Stimulated activated CD8-positive, alpha-beta memory T cell treated with anti-CD3 and anti-CD28 coated beads, Interleukin-4, amount 100 ng/mL, for 1 hour (primary cell): ENCODE results near the gene REXO5.
"Not testable (repeated sequence)": the region's sequence is repeated elsewhere in the genome, so short reads cannot be mapped to it uniquely, and the experiment has no call there.

Source experiments
- DNase-seq, 2 donors: peaks; one replicate each; pipeline ENCODE4 v3.0.0-alpha.2; 2020; ENCODE audit warnings: low read depth in 2 of 2, low spot score in 1 of 2

REXO5 gene

DNA sequence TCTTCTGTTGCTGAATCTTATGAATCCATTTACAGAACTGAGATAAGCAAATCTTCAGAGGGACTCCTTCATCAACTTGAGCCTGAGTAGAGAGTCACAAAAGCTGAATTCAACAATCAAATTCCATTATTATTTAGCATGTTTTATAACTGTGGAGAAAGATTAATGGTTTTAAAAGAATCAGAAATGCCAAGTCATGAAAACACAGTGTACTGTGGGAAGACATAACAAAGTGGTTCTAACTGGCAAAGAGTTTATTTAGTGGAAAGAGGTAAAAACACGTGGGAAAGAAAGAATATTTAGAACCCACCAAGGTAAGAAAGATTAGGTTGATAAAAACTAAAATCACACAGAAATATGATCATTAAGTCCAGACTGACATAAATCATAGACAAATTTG lies 5.0 kb upstream of the REXO5 start:
- DNase-seq, result no peak

DNA sequence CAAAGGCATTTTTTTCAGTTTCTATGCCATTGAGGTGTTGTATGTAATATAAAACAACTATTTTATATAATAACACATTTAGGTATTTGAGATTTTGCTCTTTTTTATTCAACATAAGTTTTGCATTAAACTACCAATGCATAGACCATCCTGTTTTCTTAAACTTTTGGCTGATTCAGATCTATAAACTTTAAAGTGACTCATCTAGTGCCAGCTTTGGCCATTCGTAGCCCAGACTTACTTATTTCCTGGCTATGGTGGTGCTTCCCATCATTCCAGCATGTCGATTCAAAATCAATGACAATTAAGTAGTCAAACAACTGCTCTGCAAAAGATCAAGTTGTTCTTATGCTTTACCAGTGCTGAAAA lies 3.2 kb upstream of the REXO5 start:
- DNase-seq, result no peak

DNA sequence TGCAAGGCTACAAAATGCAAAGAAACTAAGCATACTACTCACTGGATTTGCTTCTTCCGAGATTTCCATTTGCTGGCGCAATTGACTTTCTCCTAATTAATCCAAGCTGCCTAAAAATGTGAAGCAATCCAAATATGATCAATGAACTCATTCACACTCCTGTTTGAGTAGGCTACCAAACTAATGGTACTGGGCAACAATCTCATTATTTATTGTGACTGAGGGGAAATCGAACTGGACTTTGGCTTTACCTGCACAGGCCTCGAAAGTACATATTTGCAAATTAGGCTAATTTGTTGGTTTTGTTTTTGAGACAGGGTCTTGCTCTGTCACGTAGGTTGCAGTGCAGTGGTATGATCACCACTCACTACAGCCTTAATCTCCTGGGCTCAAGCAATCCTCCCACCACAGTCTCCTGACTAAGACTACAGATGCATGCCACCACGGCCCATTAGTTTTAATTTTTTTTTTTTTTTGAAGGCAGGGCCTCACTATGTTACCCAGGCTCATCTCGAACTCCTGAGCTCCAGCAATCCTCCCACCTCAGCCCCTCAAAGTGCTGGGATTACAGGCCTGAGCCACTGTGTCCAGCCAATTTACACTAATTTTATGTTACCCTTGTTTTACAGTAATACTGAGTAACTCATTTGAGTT lies 2.6 kb upstream of the REXO5 start:
- no peak for DNase-seq

DNA sequence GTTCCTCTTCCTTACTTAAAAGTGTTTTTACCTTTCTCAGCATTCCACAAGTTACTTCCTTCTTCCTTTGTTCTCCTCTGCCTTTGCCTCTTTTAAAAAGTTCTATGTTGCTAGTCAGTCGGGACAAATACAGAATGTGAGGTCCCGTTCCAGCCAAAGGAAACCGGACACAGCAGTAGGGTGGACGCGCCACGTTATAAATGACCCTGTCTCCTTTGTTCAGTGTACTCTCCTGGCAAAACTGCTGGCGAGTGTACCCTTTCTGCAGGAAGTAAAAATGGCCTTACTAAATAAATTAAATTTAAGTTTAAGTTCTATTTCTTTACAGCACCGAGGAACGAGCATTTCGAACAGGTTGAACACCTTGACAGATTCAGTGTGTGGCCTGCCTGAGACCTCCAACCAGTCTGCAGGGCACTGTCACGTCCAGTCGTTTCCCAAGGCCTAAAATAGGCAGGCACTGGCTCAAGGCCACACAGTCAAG lies 601 bp upstream of the REXO5 start:
- not testable (repeated sequence) for DNase-seq

DNA sequence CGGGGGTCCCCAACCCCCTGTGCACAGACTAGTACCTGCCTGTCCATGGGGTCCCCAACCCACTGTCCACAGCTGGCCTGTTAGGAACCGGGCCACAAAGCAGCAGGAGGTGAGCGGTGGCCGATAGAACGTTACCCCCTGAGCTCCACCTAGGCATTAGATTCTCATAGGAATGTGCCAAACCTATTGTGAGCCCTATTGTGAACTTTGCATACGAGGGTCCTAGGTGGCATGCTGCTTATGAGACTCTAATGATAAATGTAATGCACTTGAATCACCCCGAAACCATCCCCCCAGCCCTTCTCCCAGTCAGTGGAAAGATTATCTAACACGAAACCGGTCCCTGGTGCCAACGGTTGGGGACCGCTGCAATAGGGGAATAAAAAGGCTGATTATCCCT lies 1.5 kb downstream of the REXO5 start:
- DNase-seq, result no peak

DNA sequence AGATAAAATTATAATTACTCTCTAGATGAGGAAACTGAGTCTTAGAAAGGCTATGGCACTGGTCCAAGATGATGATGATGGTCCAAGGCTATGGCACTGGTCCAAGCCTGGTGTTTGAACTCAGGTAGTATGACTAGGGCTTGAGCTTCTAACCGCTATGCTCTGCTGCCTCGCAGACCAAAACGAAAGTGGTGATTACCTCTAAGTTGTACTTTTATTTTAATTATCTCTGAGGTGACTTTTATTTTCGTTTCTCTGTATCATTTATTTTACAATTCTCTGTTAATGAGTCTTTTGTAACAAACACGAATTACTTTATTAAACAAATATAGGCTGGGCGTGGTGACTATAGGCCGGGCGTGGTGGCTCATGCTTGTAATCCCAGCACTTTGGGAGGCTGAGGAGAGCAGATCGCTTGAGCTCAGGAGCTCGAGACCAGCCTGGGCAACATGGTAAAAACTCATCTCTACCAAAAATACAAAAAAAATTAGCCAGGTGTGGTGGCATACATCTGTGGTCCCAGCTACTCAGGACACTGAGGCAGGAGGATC lies 5.6 kb downstream of the REXO5 start:
- DNase-seq, result no peak

DNA sequence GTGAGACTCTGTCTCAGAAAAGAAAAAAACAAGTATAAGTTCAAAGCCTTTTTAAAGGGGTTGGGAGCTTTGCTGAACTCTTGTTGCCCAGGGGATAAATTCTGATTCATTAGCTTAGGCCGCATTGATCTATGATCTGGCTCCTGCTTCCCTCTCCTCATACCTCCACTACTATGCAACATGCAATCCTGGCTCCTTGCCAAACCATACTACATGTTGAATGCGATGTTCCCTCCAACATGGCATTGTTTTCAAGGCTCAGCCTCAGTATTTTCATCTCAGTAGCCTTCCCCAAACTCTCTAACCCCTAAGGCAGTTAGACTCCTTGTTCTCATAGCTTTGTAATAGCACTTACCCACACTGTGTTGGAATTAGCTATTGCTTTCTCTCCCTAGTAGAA lies 6.2 kb downstream of the REXO5 start:
- DNase-seq, result no peak

DNA sequence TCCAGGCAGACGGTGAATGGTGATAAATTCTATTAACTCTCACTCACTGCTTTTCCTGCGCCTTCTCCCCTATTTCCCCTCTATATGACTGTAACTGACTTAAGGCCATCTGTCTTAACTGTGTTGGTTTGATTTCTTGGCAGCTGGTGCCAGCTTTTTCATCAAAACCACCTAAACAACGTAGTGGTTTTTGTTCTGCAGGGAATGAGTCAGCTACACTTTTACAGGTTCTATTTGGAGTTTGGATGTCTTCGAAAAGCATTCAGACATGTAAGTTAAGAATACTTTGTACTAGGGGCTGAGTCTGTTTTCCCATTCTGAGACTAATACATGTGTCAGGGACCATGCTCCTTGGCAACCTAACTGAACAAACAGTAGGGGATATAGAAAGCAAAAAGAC lies 8.5 kb downstream of the REXO5 start:
- no peak for DNase-seq

DNA sequence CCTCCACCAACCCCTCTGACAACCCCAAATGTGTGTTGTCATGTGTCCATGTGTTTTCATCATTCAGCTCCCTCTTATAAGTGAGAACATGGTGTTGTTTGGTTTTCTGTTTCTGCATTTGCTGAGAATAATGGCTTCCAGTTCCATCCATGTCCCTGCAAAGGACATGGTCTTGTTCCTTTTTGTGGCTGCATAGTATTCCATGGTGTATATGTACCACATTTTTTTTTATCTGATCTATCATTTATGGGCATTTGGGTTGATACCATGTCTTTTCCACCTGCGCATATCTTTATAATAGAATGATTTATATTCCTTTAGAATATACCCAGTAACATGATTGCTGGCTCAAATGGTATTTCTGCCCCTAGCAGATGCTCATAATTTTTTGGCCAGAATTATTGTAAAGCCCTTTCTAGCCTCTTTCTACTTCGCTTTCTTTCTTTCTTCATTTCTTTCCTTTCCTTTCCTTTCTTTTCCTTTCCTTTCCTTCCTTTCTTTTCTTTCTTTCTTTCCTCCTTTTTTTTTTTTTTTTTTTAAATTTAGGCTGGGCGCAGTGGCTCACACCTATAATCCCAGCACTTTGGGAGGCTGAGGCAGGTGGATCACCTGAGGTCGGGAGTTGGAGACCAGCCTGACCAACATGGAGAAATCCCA lies 12.7 kb downstream of the REXO5 start:
- DNase-seq, result no peak

DNA sequence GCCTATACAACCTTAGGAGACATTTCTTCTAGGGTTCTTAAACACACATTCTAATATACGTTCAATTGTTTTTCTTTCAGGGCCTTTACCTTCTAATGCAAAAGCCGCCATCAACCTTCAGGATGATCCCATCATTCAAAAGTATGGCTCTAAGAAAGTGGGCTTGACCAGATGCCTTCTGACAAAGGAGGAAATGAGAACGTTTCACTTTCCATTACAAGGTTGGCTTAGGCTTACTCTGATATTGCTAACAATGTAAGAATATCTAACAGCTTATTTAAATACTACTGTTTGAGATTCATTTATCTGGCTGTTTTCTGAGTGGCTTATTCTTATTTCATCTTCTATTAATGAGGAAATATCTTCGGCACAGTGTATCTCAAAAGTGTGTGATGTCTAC lies 15.4 kb downstream of the REXO5 start:
- no peak for DNase-seq

DNA sequence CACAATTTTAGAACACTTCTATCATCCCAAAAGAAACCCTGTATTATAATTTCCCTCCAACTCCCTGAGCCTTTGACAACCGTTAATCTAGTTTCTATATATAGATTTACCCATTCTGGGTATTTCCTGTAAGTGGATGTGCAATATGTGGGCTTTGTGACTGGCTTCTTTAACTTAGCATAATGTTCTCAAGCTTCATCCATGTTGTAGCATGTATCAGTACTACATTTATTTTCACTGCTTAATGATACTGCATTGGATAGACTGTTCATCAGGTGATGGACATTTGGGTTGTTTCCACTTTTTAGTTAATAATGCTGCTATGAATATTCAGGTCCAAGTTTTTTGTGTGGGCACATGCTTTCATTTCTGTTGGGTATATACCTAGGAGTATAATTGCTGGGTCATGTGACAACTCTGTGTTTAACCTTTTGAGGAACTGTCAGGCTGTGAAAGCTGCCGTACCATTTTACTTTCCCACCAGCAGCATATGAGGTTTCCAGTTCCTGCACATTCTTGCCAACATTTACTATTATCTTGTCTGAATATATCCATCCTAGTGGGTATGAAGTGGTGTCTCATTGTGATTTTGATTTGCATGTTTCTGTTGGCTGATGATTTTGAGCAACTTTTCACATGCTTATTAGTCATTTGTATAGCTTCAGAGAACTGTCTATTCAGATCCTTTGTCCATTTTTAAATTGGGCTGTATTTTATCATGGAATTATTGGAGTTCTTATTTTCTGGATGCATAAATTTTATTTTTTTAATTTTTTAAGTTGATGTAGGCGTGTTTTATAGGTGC lies 16.4 kb downstream of the REXO5 start:
- no peak for DNase-seq

DNA sequence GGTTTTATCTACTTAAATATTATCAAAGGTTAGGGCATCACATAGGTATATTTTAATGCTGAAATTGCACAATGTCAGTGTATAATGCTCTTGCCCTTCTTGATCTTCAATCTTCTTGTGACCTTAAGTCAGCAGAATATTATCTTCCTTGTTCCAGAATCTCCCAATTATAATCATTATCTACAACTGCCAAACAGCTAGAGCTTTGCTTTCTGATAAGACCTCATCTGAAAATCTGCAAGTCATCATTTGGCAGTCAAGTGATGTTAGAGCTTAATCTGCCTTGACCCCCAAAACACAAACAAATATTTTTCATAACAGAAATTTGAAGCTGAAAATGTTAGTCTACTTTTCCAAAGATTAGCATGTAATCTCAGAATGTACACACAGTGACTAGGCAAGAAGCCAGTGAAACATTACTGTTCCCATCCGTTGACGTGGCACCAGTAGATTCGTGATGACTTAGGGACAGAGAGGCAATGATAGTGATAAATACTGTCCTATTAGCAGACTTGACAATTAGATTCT lies 19.8 kb downstream of the REXO5 start:
- no peak for DNase-seq

DNA sequence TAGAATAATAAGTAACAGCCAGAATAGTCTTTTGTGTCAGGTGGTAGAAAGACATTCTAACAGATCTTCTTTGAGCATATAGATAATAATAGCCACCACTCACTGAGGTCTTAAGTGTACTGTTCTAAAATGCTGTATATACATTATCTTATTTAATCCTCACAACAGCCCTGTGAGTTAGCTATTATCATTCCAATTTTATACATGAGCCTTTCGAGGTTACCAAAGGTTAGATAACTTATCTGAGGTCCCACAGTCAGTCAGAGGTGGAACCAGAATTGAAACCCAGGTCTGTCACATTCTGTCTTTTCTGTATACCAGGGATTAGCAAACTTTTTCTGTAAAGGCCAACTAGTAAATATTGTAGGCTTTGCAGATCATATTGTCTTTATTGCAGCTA lies 23.2 kb downstream of the REXO5 start:
- DNase-seq, result no peak

DNA sequence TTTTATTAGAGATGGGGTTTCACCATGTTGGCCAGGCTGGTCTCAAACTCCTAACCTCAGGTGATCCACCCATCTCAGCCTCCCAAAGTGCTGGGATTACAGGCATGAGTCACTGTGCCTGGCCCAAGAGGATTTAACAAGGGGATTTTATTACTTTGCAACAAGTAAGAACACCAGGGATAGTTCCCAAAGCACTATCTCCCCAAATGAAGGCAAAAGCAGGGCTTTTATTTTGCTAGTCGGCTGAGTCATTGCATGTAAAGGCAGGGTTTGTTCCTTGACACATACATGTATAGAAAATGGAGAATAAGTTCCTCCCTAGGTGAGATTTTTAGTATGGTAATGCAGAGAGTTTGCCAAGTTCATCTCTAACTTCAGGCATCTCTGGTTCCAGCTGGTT lies 24.0 kb downstream of the REXO5 start:
- no peak for DNase-seq

DNA sequence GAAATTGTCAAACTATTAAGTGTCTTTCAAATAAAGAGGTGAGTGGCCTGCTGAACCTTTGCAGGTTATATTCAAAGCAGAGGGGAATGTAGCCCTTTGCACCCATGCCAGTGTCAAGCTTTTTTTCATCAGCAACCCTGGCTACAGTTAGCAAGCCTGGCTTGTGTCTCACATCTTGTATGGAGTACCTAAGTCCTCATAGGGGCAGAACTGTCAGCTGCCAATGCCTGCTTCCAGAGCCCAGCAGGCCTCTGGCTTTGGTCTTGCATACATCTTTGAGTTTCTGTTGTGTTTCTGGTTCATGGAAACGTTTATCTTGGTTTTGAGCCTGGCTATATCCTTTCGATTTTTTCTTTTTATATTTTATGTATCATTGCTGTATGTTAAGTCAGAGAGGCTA lies 26.8 kb downstream of the REXO5 start:
- DNase-seq, result no peak

DNA sequence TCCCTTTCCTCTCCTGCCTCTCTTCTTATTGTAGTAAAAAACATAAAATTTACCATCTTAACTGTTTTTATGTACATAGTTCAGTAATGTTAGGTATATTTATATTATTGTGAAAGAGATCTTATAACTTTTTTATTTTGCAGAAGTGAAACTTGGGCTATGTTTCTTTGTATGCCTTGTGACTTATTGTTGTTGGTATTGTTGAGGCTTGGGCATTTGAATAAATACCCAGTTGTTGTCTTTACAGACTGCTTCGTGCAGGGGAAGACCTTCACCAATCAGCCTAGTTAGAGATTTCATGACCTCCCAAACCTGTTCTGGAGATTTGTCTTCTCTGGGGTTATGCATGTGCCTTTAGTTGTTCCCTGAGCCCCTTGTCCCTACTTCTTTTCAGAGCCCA lies 31.9 kb downstream of the REXO5 start:
- no peak for DNase-seq

DNA sequence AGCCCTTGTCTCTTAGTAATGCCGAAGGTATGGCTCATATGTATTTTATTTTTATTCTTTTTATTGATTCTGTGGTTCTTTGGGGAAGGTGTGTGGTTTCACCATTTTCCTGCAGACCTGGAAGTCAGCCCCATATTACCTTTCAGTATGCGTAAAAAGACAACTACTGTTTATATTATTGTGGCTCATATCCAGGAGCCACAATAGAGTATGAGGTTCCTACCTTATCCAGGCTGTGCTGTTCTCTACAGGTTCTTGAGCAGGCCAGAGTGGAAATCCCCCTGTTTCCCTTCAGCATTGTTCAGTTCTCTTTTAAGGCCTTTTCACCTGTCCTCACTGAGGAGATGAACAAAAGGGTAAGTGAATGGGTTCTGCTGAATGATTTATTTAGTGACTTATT lies 33.2 kb downstream of the REXO5 start:
- DNase-seq, result no peak

DNA sequence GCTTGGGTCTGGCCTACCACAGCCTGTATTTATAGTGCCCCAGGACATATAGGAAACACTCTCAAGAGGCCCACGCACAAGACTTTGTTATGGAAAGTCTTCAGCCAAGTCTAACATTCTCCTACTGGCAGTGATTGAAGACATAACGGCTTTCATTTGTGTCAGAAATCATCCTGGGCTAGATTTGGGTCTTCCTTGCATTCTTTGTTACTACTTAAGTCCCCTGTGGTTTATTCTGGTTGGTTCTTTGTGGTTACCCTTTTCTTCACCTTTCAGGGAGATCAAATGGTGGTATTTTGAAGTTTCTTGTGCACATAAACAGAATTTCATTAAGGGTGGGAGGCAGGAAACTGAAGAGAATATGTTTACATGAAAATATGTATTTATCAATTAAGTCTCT lies 37.7 kb downstream of the REXO5 start:
- no peak for DNase-seq

DNA sequence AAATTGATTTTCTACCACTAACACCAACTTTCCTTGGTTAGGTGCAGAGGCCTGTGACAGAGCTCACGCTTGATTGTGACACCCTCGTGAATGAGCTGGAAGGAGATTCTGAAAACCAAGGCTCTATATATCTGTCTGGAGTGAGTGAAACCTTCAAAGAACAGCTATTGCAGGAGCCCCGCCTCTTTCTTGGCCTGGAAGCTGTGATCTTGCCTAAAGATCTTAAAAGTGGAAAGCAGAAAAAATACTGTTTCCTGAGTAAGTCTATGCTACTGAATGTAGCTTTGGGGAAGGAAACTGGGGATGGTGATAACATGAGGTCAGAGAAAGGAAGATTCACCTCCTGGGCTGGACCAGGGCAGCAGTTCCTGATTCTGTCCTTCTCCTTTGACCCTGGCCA lies 38.3 kb downstream of the REXO5 start:
- no peak for DNase-seq

DNA sequence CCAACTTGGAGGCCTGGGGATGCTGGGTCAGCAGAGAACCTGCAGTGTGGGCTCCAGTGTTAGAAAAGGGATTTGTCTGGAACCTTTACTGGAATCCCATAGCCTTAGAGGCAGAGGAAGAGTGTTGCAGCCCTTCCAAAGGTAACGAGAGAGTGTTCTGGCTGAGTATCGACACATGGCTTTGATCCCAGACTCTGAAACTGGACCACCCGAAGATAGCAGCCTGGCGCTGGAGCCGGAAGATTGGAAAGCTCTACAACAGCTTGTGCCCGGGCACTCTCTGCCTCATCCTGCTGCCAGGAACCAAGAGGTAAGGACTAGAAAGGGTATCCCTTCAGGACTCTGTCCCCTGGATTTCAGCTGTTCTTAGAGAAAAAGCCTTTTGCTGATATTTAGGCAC lies 39.7 kb downstream of the REXO5 start:
- no peak for DNase-seq

DNA sequence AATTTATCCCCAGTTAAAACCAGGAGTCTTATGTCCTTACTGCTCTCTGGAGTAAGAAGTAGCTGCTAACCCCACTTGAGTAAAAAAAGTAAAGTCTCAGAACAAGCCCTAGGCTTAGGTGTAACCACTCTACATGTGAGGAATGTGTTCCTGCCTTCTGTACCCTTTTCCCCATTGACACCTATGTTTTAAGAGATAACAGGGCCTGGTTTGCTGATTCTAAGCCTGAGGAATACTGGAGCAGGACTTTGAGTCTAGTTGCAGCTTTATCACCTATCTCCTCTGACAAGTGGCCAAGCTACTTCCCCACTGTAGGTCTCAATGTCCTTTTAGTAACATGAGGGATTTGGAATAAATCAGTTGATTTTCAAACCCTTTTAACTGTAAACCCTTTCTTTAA lies 40.2 kb downstream of the REXO5 start:
- DNase-seq, result no peak

DNA sequence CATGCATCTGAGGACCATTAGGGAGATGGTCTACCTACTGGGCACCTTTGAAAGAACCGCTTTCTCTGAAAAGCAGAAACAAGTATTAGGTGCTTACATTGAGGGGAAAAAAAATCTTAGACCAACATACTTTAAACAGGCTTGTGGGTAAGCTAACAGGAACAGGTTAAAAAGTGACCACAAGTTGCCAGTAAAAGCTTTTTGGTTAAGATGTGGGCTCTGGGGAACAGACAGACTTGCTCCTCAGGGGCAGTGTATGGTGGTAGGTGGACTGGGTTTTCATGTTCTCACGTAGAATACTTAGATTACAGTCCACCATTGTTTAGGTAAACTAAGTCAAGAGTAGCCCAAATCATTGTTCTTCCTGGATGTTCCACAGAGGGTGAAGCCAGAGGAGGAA lies 41.2 kb downstream of the REXO5 start:
- no peak for DNase-seq
